ENCODE measurements around the gene ATP11A.

DNA sequence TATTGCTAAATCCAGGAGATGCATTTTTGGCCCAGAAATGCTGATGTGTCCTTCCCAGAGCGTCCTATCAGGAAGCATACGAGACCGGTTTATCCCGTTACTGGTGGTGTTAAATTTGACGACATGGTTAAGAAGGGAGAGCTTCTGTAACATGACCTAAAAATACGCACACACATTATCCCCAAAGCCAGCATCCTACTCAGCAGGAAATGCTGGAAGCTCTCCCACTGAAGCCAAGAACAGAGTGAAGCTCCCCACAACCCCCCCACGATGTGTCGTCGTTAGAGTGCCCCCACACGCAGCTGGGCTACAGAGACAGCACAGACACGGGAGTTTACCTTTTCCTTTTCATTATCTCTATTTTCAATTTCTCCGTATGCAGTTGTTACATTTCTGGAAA is 234.1 kb downstream of the ATP11A start:
- TF ChIP-seq, protein P1, sequence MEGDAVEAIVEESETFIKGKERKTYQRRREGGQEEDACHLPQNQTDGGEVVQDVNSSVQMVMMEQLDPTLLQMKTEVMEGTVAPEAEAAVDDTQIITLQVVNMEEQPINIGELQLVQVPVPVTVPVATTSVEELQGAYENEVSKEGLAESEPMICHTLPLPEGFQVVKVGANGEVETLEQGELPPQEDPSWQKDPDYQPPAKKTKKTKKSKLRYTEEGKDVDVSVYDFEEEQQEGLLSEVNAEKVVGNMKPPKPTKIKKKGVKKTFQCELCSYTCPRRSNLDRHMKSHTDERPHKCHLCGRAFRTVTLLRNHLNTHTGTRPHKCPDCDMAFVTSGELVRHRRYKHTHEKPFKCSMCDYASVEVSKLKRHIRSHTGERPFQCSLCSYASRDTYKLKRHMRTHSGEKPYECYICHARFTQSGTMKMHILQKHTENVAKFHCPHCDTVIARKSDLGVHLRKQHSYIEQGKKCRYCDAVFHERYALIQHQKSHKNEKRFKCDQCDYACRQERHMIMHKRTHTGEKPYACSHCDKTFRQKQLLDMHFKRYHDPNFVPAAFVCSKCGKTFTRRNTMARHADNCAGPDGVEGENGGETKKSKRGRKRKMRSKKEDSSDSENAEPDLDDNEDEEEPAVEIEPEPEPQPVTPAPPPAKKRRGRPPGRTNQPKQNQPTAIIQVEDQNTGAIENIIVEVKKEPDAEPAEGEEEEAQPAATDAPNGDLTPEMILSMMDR (IDR thresholded peaks at IDR 0.05), result no peak
- no peak for TF ChIP-seq POLR2A (IDR thresholded peaks at IDR 0.05)

Measured in thyroid gland (tissue), 4 donors.